ENCODE data around the gene GRID1. TPM values are rescaled to one million over a fixed set of nuclear protein-coding genes. Genes with fewer than 3 reads are reported as not detected.

The GRID1 gene
- total RNA-seq, 4 donors from 2014 or later: 0.03 to 2.7 (median 0.49) TPM

DNA sequence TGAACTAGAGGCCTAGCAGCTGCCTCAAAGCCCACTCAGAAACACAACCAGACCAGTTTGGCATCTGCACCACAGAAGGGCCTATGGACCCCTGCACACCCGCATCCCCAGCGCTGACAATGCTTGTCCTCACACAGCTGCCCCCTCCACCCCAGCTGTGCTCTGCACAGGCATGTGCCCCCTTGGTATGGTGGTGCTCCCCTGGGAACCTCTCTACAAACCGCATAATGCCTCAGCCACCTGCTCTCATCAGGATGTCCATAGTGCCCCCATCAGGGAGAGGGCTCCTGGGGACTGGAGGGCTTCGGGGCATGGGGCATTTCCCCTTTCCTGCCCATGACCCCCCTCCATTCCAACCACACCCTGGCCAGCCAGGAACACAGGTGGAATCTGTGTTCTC, 347.5 kb downstream of the GRID1 start:
- Histone ChIP-seq H3K27ac (no peak overlapping the region), H3K27me3 (no peaks in the 10 kb centered on the region), H3K36me3 (no peaks in the 10 kb centered on the region), H3K4me1 (no peaks in the 10 kb centered on the region), H3K4me3 (no peak overlapping the region), H3K9me3 (no peaks in the 10 kb centered on the region)
- intact Hi-C loops (cut with DNase I): no loop called here
- TF ChIP-seq POLR2A (IDR thresholded peaks at IDR 0.05): no peak
- TF ChIP-seq, protein P1, sequence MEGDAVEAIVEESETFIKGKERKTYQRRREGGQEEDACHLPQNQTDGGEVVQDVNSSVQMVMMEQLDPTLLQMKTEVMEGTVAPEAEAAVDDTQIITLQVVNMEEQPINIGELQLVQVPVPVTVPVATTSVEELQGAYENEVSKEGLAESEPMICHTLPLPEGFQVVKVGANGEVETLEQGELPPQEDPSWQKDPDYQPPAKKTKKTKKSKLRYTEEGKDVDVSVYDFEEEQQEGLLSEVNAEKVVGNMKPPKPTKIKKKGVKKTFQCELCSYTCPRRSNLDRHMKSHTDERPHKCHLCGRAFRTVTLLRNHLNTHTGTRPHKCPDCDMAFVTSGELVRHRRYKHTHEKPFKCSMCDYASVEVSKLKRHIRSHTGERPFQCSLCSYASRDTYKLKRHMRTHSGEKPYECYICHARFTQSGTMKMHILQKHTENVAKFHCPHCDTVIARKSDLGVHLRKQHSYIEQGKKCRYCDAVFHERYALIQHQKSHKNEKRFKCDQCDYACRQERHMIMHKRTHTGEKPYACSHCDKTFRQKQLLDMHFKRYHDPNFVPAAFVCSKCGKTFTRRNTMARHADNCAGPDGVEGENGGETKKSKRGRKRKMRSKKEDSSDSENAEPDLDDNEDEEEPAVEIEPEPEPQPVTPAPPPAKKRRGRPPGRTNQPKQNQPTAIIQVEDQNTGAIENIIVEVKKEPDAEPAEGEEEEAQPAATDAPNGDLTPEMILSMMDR (IDR thresholded peaks at IDR 0.05): no peak
- 84% methylated on average over 2 of the region's 4 CpGs; no CpG with 5 or more reads in 1 of the 2 donors for WGBS, 2 donors
- no peak for DNase-seq

DNA sequence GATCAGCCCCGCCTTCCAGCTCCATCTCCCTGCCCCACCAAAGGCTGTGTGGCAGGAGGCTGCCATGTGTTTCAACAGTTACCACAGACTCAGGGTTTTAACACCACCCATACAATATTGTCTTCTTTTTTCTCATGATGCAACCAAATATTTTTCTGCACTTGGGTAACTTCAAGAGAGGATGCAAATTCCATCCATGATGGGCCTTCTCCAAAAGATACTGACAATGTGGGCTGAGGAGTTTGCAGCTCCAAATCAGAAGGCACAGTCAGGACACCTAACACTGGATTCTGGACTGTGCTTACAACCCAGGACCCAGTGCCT, 347.9 kb downstream of the GRID1 start:
- Histone ChIP-seq H3K27me3 (no peaks in the 10 kb centered on the region), H3K27ac (no peak overlapping the region), H3K9me3 (no peaks in the 10 kb centered on the region), H3K4me3 (no peak overlapping the region), H3K36me3 (no peaks in the 10 kb centered on the region), H3K4me1 (no peaks in the 10 kb centered on the region)
- DNase-seq: no peak
- WGBS, 2 donors: 63 to 100% methylated on average over 1 of the region's 1 CpG
- no peak for TF ChIP-seq POLR2A (IDR thresholded peaks at IDR 0.05)
- TF ChIP-seq, protein P1 (IDR thresholded peaks at IDR 0.05): no peak
- intact Hi-C loops (cut with DNase I): no loop called here

DNA sequence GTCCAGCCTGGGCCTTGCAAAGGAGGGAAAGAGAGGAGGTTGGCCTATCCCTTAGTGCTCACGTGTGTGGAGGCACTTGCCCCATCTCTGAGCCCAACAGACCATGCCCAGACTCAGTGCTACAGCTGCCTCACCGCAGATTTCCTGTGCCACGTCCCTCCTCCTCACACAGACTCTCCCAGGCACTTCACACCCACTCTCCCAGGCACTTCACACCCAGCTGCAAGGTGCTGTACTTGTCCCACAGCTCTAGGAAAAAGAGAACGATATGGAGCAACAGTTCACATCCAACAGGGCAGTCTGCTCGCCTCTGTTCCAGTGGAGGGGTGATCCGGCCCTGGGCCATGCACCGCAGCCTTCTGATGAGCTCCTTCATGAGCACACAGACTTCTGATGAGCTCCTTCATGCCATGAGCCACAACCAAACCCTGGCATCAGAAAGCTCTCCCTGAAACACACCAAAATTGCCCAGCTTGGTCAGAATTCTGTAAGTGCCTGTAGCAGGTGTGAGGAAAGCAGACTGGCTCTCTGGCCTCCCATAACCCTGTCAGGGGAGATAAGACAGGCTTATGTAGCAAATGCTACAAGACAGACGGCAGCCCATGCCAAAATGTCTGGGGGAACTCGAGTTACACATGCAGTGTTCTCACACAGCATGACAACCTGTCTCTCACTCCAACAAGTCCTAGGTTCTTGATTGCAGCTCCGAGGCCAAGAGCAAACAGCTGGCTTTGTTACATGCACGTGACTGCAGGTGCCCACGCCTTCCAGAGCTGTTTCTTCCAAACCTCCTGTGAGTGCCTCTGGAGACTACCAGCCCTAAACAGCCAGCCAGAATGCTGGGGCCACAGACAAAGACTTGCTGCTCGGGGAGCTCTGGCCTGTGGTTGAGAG, 348.5 kb downstream of the GRID1 start:
- WGBS, 2 donors: 66 to 77% methylated on average over 9 to 11 of the region's 13 CpGs
- Histone ChIP-seq H3K27ac (no peak overlapping the region), H3K27me3 (no peaks in the 10 kb centered on the region), H3K36me3 (no peaks in the 10 kb centered on the region), H3K9me3 (no peaks in the 10 kb centered on the region), H3K4me3 (no peak overlapping the region), H3K4me1 (no peaks in the 10 kb centered on the region)
- DNase-seq: no peak
- intact Hi-C loops (cut with DNase I): no loop called here
- TF ChIP-seq POLR2A (IDR thresholded peaks at IDR 0.05): no peak
- TF ChIP-seq, protein P1 (IDR thresholded peaks at IDR 0.05): no peak

DNA sequence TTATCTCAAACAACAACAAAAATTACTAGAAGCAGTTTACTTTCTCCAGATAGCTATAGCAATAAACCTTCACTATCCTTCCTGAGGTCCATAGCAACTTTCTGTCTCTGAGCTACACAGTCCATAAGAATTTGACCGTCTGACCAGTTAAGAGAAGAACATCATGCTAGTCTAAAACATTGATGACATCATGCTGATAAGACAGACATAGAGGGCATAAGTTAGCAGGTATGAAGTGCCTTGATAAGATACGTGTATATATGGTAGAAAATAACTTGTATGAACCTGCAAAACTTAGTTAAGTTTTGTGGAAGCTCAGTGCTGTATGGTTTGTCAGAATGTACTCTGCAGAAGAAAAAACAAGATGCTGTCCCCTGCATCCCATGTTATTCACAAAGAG, 353.0 kb downstream of the GRID1 start:
- Histone ChIP-seq H3K27me3 (no peaks in the 10 kb centered on the region), H3K4me1 (no peaks in the 10 kb centered on the region), H3K9me3 (no peaks in the 10 kb centered on the region), H3K27ac (no peak overlapping the region), H3K4me3 (no peak overlapping the region), H3K36me3 (no peaks in the 10 kb centered on the region)
- no peak for TF ChIP-seq POLR2A (IDR thresholded peaks at IDR 0.05)
- TF ChIP-seq, protein P1 (IDR thresholded peaks at IDR 0.05): no peak
- intact Hi-C loops (cut with DNase I): no loop called here
- WGBS, 2 donors: 71 to 83% methylated on average over 2 of the region's 2 CpGs
- DNase-seq: no peak

DNA sequence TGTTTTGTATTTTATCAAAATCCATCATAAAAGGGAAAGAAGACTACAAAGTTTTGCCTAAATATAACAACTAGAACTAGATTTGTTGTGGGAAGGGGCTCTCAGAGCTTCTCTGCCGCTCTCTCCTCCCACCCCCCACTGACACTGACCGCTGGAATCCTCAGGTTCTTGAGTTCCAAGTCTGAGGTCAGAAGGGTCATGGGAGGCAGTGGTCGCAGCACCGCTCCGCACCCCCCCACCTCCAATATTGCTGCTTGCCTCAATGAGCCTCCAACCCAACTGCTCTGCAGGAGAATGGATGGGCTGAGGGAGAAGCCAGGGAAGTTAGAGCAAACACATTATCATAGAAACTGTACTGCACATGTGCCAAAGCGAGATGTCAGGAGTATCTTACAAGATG, 359.4 kb downstream of the GRID1 start:
- no peaks in the 10 kb centered on the region for H3K36me3 ChIP-seq
- no peaks in the 10 kb centered on the region for H3K9me3 ChIP-seq
- peaks cover 0 to 3% (median 0%) of the 10 kb centered on the region in 4 donors for H3K27me3 ChIP-seq
- no peak overlapping the region for H3K4me3 ChIP-seq
- TF ChIP-seq, protein P1 (IDR thresholded peaks at IDR 0.05): no peak
- no peak for TF ChIP-seq POLR2A (IDR thresholded peaks at IDR 0.05)
- intact Hi-C loops (cut with DNase I): no loop called here
- no peak overlapping the region for H3K27ac ChIP-seq
- H3K4me1 ChIP-seq: no peaks in the 10 kb centered on the region
- WGBS, 2 donors: 82 to 93% methylated on average over 5 to 6 of the region's 6 CpGs
- DNase-seq: no peak

All from esophagus squamous epithelium (tissue), 5 donors.